Activated CD8-positive, alpha-beta memory T cell treated with anti-CD3 and anti-CD28 coated beads, Interleukin-2, amount 50 U/mL, for 4 hours (primary cell): ENCODE measurements around the gene HIF3A.

Experiments
- DNase-seq: peaks from one replicate; pipeline ENCODE4 v3.0.0-alpha.2; 2020

The HIF3A gene

GRCh38 chr19:46330319-46330918 lies 33.6 kb downstream of the HIF3A start:
- DNase-seq = no peak

- no peak for DNase-seq
Measured at GRCh38 chr19:46337487-46337886, 40.6 kb downstream of the HIF3A start.

- DNase-seq = no peak
Measured at GRCh38 chr19:46339446-46339845, 42.6 kb downstream of the HIF3A start.

DNA sequence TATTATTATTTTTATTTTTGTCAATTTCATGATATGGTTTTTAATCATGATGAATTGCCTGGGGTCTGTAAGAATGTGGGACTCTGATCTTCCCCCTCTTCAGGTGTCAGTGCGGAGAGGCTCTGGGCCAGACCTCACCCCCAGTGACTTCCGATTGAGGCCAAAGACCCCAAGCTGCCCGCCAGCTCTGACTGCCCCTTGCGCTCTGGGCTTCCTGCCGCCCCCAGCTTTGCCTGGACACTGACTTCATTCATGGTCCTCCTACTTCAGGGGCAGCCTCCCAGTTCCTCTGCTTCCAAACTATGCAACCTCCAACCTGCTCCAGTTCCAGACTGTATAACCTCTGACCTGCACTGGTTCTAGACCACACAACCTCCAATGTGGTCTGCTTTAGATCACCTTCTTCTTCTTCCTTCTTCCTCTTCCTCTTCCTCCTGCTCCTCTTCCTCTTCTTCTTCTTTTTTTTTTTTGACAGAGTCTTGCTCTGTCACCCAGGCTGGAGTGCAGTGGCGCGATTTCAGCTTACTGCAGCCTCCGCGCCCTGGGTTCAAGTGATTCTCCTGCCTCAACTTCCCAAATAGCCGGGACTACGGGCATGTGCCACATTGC lies 43.3 kb downstream of the HIF3A start:
- no peak for DNase-seq

DNA sequence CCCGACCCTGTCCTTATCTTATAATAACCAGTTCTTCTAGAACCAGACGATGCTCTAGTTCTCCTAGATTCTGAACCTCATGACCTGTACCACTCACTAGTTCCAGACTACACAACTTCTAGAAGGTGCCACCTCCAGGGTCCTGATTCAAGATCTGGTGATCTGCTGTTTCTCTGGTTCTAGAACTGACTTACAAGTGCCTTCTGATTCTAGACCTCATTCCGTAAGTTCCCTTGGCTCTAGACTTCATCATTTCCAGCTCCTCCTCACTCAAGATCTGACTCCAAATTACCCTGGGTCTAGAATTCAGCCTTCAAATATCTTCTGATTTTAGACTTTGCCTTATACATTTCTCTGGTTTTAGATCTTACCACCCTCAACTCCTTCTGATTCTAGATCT lies 45.1 kb downstream of the HIF3A start:
- no peak for DNase-seq

GRCh38 chr19:46344363-46344762 lies 47.5 kb downstream of the HIF3A start:
- DNase-seq = no peak

- no peak for DNase-seq
Measured at GRCh38 chr19:46345157-46345556, 48.3 kb downstream of the HIF3A start.

DNA sequence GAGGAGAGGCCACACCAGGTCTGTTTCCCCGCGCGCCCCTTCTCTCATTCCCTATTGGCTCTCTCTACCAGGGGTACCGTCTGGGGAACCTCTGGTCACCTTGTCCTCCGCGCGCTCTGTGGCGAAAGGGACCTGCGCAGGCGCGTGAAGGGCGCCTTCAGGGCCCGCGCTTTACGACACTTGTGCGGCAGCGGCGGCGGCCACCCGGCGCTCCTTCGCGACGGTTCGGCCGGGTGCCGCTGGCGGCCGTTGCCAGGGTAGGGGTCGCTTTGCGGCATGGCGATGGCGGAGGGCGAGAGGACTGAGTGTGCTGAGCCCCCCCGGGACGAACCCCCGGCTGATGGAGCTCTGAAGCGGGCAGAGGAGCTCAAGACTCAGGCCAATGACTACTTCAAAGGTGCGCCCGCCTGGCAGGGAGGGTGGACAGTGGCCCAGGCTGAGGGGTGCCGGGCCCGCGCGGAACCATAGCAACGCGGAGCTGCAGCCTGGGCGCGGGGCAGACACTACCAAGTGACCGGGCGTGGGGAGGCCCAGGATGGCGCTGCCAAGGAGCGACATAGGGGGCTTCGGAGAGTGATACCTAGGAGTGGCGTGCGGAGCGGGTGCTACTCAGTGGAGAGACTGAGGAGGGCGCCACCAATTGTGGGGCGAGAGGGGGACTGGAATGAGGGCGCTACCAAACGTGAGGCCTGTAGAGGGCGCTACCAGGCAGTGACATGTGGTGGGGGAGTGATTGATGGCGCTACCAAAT lies 50.2 kb downstream of the HIF3A start, which contains the start of gene PPP5C:
Gene PPP5C (plus strand): TSS at position 267 of the 751 bp plus-strand sequence. CDS start 10 bp downstream, at position 277.
- peak; percentile 85 for DNase-seq

DNA sequence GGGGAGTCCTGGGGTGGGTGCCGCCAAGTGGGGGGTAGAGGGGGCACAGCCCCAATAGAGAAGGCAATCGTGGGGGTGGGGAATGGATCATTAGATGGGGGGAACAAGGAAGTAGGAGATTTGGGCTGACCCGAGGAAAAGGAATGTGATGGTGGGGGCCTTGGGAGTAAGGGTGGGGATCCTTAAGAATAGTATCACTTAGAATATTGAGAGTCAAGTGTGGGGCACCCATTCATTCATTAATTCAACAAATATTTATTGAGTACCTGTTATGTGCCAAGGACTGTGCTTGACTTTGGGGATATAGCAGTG lies 50.7 kb downstream of the HIF3A start:
- no peak for DNase-seq

GRCh38 chr19:46347985-46348384 lies 51.1 kb downstream of the HIF3A start:
- no peak for DNase-seq

DNA sequence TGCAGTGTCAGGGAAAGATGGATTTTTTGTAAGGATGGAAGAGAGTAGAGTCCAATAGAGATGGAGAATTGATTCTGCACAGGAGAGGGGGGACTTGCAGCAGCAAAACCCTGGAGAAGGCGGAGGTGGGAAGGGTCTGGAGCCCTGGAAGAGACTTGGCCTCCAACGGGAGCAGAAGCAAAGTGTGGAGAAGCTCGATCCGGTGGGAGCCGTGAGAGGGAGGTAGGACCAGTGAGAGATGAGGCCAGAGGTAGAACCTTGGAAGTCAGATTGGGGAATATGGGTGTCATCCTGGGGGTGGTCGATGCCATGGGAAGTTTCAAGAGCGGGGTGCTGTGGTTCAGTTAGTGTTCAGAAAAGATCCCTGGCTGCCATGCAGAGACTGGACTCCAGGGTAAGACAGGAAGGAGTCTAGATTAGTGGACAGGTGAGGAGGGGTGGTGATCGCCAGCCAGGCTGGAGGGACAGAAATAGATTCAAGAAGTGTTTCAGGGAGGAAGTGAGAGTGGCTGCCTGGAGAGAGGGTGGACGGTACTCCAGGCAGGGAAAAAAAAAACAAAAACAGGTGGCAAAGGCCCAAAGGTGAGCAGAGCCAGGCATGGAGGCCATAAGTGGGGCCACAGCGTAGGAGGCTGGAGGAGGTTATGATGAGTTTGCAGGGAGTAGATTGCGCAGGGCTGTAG lies 52.6 kb downstream of the HIF3A start:
- no peak for DNase-seq

- DNase-seq = no peak
Measured at GRCh38 chr19:46350029-46350757, 53.4 kb downstream of the HIF3A start.

GRCh38 chr19:46350758-46351159 lies 53.9 kb downstream of the HIF3A start:
- peak; percentile 34 for DNase-seq

DNA sequence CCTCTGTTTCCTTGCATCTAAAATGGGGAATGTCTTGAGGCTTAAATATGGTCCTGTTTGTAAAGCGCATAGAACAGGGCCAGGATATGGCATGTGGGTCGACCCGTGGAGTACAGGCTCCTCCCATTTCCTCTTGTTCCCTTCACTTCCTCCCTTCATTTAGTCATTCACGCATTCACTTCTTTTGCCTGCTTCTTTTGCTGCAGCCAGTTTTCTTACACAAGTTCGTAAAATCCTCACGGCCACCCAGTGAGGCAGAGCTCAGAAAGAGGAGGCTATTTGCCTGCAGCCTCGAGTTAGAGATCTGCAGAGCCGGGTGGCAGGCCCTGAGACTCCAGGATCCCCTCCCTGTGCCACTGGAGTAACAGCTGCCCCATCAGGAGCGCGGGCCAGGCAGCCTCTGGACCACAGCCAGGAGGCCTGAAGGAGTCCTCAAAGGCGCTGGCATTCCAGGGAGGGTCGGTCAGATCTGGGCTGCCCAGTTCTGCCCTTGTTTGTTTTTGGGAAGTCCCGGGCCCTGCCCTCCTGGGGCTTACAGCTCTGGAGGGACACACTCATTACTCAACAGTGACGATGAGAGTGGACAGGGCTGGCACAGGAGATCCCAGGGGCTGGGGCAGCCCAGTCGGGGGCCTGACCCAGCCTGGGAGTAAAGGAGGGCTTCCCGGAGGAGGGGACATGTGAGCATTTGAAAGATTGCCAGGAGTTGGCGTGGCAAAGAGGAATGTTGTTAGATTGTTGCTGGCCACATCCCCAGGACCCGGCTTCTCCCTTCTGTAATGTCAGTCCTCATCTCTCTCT lies 54.6 kb downstream of the HIF3A start:
- no peak for DNase-seq

DNA sequence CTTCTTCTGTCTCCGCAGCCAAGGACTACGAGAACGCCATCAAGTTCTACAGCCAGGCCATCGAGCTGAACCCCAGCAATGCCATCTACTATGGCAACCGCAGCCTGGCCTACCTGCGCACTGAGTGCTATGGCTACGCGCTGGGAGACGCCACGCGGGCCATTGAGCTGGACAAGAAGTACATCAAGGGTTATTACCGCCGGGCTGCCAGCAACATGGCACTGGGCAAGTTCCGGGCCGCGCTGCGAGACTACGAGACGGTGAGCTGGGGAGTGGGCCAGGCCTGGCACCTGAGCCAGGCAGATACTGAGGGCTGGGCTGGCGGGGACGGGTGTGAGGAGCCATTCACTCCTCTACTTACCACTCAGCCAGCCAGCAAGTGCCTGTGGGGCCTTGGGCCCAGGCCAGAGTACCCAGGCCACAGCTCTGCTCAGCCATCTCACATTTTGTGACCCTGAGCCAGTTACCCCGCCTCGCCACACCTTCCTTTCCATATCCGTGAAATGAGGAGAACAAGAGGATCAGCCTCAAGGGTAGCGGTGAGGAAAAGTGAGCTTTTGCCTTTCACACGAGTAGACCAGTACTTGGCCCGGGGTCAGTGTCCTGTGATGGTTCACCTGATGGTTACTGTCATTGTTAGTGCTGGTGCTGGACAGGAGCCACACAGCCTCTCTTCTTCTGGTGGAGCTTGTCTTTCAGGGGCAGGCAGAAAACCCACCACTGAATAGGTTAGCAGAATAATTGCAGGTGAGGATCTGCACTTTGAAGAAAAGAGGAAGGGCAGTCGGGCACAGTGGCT lies 57.1 kb downstream of the HIF3A start:
- DNase-seq = no peak

- no peak for DNase-seq
Measured at GRCh38 chr19:46355234-46356148, 58.6 kb downstream of the HIF3A start.

GRCh38 chr19:46356149-46357055 lies 59.6 kb downstream of the HIF3A start:
- no peak for DNase-seq

- DNase-seq = no peak
Measured at GRCh38 chr19:46357846-46358583, 61.2 kb downstream of the HIF3A start.
